ENCODE results near the gene PPP2R2C. TPM values are rescaled to one million over a fixed set of nuclear protein-coding genes. Genes with fewer than 3 reads are reported as not detected.

The PPP2R2C gene
- total RNA-seq, 1 experiment from 2014 or later, result 26.7 TPM

- DNase-seq (ENCODE audit: low read depth, low spot score), result peak; percentile 48
Measured at GRCh38 chr4:6391852-6392188, 80.6 kb downstream of the PPP2R2C start.

GRCh38 chr4:6391186-6391851, 81.1 kb downstream of the PPP2R2C start:
- H3K4me3 ChIP-seq (ENCODE audit: low read depth in 2 of 2, low read length in 2 of 2), result no peak overlapping the region
- no peak for DNase-seq (ENCODE audit: low read depth, low spot score)
- ATAC-seq, result peak; percentile 49
- ChIA-PET CTCF (no interaction called here), POLR2A (no interaction called here)
- BruUV-seq (replicated peaks), result no TSS peak
- no peaks in the 10 kb centered on the region for H3K36me3 ChIP-seq (ENCODE audit: control insufficient read depth, insufficient read depth, low read length)
- no peak overlapping the region for H3K27ac ChIP-seq (ENCODE audit: low read length)
- H3K27me3 ChIP-seq (ENCODE audit: control insufficient read depth, insufficient read depth, low read length), result no peaks in the 10 kb centered on the region
- no peak for TF ChIP-seq CTCF (IDR thresholded peaks at IDR 0.05)
- TF ChIP-seq SIN3A (IDR thresholded peaks at IDR 0.05; ENCODE audit: borderline replicate concordance, insufficient read depth, low read depth, low read length), result no peak
- TF ChIP-seq TCF7L2 (IDR thresholded peaks at IDR 0.05; ENCODE audit: low read depth, low read length), result no peak
- TF ChIP-seq POLR2AphosphoS5 (IDR thresholded peaks at IDR 0.05; ENCODE audit: low read depth, low read length), result no peak
- TF ChIP-seq REST (IDR thresholded peaks at IDR 0.05; ENCODE audit: insufficient read depth in 1 of 2, low read depth in 2 of 2, low read length in 1 of 2), result no peak
- in situ Hi-C loops (cut with HindIII; ENCODE audit: low pct_unique_long_range_greater_than_20kb, low sequenced_read_pairs) (no loop called here), intact Hi-C loops (cut with micrococcal nuclease; ENCODE audit: unreplicated experiment) (no loop called here)
- H3K9me3 ChIP-seq (ENCODE audit: control insufficient read depth, insufficient read depth, low read depth, low read length), result no peaks in the 10 kb centered on the region
- H3K4me1 ChIP-seq (ENCODE audit: control insufficient read depth, insufficient read depth, low read length), result peaks cover 13% of the 10 kb centered on the region

More at GRCh38 chr4:6391852-6392188, 80.6 kb downstream of the PPP2R2C start:
- in situ Hi-C loops (cut with HindIII; ENCODE audit: low pct_unique_long_range_greater_than_20kb, low sequenced_read_pairs), result no loop called here
- ChIA-PET CTCF (no interaction called here), POLR2A (no interaction called here)
- H3K36me3 ChIP-seq (ENCODE audit: control insufficient read depth, insufficient read depth, low read length), result no peaks in the 10 kb centered on the region
- no peak overlapping the region for H3K4me3 ChIP-seq (ENCODE audit: low read depth in 2 of 2, low read length in 2 of 2)
- H3K4me1 ChIP-seq (ENCODE audit: control insufficient read depth, insufficient read depth, low read length), result peaks cover 13% of the 10 kb centered on the region
- peak; percentile 49; the same call in 1 of the 2 replicates for ATAC-seq
- H3K9me3 ChIP-seq (ENCODE audit: control insufficient read depth, insufficient read depth, low read depth, low read length), result no peaks in the 10 kb centered on the region
- intact Hi-C loops (cut with micrococcal nuclease; ENCODE audit: unreplicated experiment), result no loop called here
- no peak overlapping the region for H3K27ac ChIP-seq (ENCODE audit: low read length)
- no TSS peak for BruUV-seq (replicated peaks)
- TF ChIP-seq TCF7L2 (IDR thresholded peaks at IDR 0.05; ENCODE audit: low read depth, low read length) (no peak), POLR2AphosphoS5 (IDR thresholded peaks at IDR 0.05; ENCODE audit: low read depth, low read length) (no peak), CTCF (IDR thresholded peaks at IDR 0.05) (no peak), SIN3A (IDR thresholded peaks at IDR 0.05; ENCODE audit: borderline replicate concordance, insufficient read depth, low read depth, low read length) (no peak), REST (IDR thresholded peaks at IDR 0.05; ENCODE audit: insufficient read depth in 1 of 2, low read depth in 2 of 2, low read length in 1 of 2) (no peak)
- no peaks in the 10 kb centered on the region for H3K27me3 ChIP-seq (ENCODE audit: control insufficient read depth, insufficient read depth, low read length)
